Activated T-cell treated with anti-CD3 and anti-CD28 coated beads for 48 hours (primary cell): ENCODE results near the gene HIBADH.

ENCODE experiments used
- DNase-seq: peaks from one replicate; pipeline ENCODE4 v3.0.0-alpha.2; 2020; ENCODE audit warnings: low read depth

Gene HIBADH

DNA sequence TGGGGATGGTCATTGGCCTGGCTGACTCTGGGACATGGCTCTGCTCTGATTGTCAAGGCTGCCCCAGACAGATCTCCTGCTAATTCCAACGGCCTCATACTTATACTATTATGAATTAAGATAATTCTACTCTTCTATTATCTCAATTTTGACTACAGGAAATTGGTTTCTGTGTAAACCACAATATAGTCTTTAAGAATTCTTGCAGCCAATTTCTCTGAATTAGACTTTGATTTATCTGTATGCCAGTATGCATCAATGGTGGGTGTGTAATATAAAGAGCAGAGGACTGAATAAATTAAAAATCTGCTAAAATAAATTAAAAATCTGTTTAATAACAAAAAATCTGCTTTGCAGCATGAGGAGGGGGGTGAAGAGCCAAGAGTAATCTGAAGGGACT is 27.0 kb downstream of the HIBADH start:
- DNase-seq = no peak

DNA sequence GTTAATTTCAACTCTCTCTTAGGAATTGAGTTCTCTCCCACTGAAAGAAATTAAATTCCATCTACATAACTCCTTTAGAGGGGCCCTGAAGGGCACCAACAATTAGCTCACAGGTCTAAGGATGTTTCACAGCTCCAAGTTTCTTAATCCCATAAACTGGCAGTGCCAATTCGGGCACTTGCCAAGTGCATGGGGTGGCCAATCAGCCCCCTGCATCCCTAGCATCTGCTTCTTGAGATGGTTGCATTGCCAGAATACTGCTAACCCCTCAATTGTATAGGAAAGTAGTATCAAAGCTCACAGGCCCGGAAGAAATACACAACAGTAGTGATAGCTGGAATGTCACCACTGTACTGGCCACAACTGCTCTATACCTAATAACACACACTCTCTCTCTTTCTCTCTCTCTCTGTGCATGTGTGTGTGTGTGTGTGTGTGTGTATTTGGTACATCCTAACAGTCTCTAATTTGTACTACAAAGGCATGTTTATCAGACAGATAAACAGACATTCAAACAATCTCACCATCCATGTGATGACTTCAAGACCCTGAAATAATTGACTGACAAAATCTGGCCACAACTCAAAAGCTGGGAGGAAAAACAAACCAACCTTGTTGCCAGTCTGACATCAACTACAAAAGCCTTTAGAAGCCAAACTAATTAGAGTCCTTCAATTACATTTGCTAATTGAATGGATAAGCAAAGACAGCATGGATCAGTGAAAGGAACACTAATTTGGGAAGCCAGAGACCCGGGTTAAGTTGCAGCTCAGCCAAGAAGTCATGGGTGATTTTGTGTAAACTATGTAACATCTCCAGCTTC is 27.8 kb downstream of the HIBADH start:
- DNase-seq = no peak

DNA sequence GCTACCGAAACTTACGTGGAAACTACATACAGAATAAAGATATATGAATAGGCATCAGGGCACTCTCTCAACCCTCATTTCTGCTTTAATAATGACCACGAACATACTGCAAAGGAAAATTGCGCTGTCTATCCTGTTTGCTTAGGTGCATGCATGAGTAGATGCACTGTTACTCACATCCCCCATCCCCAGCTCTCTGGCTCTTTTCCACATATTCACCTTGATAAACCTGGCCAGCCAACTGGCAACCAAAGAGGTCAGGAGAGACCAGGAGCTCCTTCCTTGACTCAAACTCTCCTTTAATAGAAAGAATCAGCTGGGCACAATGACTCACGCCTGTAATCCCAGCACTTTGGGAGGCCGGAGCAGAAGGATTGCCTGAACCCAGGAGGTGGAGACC is 29.6 kb downstream of the HIBADH start:
- DNase-seq = no peak

DNA sequence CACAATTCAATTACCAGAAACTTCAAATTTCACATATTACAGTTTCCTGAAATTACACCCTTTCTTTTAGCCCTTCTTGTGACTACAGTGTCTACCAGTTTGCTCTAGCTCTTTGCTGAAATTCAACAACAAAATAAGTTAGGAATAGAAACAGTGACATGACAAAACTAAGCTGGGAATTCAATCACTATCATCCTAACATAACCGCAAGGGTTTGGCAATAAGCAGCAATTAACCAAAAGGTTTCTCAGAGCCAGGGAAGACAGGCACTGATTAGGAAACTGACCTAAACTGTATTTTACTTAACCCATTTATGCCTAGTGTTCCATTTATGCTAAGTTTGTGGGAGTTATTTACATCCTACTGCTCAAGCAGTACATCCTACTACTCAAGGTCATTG is 31.3 kb downstream of the HIBADH start:
- no peak for DNase-seq

DNA sequence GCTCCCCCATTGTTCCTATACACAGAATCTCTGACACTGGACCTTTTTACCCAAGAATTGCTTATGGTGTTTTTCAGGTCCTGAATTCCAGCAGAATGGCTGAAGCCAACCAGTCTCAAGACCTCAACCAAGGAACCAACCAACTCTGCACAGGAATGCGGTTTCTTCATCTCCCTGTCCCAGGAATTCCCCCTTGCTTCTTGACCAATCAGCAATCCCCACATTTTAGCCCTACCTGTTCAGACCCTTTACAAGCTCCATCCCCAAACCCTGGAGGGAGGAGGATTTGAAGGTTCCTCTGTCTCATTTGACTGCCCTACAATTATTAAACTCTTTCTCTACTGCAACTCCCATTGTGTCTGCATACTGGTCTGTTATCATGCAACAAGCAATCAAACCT is 35.5 kb downstream of the HIBADH start:
- DNase-seq = no peak

DNA sequence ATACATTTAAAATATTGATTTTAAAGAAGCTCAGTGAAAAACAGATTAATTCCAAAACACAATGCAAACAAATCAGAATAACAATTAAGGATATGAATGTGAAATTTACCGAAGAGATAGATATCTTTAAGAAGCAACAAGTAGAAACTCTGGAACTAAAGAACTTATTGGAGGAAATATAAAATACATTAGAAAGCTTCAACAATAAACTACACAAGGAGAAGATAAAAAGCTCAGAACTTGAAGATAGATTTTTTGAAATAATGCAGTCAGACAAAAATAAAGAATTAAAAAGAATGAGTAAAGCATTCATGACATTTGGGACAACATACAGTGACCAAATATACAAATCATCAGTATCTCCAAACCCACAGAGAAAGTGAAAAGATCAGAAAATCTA is 43.2 kb downstream of the HIBADH start:
- no peak for DNase-seq

DNA sequence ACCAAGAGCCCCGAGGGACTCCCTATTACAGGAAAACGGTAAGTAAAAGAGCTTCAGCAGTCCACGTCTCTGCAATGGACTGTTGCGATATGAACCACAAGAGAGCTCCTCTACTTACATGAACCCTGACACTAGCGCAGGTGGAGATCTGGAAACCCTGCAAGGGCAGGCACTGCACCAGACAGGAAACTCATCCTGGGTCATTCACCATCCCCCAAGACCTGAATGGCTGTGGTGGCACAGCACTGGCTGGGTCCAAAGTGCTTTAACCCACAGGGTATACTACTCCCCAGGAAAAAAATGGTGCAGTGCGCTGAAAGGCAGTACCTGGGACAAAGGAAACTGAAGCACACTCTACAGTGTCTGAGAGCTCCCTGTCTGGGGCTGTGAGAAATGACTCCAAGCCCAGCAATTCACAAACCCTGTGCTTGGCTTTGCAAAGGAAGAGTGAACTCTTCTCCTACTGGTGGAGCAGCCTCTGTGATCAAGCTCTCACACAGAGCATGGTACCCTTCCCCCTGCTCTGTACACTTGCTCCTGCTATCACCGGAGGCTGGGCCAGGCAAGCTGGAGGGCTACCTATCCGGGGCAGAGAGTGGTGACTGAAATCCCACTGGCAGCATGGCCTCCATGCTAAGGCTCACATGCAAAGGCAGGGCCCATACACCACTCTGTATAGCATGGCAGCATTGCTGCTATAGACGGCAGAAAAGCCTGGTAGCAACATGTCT is 44.9 kb downstream of the HIBADH start:
- no peak for DNase-seq

DNA sequence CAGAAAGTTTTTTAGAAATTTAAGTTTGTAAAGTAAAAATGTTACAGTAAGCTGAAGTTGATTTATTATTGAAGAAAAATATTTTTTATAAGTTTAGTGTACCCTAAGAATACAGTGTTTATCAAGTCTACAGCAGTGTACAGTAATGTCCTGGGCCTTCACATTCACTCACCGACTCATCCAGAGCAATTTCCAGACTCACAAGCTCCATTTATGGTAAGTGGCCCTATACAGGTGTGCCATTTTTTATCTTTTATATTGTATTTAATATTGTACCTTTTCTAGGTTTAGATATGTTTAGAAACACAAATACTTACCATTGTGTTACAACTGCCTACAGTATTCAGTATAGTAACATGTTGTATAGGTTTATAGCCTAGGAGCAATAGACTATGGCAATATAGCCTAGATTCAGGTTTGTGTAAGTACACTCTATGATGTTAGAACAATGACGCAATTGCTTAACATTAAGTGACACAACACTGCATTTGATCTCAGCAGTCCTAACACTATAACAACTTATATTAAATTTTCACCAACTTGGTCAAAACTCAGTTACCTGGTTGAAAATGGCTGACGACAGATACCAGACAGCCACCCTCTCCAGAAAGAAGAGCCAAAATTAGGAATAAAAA is 45.7 kb downstream of the HIBADH start:
- no peak for DNase-seq

DNA sequence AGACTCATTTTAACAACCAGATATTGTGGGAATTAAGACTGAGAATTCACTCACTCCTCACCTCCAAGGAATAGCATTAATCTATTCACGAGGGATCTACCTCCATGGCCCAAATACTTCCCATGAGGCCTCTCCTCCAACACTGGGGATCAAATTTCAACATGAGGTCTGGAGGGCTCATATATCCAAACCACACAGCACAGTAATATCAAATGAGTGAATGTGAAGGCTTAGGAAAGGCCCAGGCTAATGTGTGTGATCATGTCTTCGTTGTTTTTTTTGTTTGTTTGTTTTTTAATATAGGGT is 46.5 kb downstream of the HIBADH start:
- no peak for DNase-seq

DNA sequence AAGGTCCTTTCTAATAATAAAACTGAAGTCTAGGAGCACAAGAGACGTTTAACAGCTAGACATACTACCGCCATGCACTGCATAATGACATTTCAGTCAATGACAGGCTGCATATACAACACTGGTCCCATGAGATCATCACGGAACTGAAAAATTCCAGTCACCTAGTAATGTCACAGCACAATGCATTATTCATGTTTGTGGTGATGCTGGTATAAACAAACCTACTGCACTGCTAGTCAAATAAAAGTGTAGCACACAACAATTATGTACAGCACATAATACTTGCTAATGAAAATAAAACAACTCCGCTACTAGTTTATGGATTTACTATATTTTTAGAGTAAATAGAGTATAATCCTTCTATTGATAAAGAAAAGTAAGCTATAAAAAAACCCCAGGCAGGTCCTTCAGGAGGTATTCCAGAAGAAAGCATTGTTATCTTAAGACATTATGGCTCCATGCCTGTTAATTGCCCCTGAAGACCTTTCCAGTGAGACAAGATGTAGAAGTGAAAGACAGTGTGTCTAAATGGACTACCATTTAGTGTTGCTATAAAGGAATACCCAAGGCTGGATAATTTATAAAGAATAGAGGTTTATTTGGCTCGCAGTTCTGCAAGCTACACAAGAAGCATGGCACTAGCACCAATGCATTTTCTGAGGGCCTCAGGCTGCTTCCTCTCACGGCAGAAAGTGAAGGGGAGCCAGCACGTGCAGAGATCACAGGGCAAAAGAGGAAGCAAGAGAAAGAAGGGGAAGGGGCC is 47.1 kb downstream of the HIBADH start:
- DNase-seq = no peak

DNA sequence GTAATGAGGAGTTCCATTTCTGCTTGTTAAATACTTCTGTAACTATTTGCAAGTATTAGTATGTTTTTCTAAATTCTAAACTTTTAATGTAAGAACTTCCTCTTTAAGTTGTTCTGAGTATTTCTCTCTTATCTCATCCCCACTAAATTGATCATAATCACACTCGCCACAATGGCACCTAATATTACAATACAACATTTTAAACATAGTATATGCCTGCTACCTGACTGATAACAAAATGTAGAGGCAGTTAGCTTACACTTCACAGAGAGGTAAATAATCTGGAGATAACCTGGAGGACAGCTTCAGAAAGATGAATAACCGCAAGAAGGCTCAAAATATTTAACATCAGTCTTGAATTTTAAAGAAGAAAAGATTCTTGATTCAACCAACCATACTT is 48.6 kb downstream of the HIBADH start:
- DNase-seq = no peak

DNA sequence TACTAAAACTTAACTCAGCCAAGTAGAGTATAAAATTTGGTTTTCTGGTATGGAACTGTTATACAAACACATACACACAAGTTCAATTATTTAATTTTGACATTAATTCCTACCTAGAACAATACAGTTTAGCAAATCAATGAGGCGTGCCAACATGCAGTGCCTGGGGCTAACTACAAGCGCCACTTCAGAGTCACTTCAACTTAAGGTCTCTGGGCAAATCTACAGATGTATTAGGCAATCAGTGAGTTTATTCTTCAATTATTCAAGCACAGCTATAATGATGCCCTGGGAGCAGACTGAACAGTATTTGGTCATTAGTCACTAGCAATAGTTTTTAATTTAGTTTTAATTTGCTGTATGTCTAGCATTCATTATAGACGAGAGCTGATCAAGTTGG is 51.6 kb downstream of the HIBADH start:
- no peak for DNase-seq

DNA sequence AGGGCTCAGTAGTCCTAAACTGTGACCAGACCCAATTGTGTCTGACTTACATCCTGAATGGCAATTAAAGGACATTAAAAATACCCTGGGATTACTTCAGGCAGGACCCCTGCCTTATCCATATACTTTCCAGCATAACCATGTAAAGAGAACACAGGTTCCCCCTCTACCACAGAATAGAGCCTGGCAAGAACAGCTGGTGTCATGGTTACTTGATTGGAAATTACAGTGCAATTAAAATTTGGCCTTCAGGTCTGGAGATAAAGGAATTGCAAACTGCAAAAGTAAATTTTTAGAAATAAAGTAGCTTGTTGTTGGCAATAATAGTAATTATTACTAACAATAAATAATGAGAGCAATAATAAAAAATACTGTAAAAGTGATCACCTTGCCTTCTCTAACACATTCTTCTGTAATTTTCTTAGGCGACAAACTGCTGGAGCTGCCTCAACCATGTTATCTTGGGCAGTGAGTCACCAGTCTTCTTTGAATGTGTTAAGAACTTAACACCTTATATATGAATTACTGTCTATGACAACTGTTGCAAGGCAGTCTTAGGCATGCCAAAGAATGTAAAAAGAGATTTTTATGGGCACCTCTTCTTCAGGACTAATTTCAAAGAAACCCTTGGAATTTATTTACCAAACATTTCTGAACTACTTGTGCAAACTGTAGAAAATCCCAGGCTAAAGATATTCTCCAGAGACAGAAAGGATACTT is 53.7 kb downstream of the HIBADH start:
- no peak for DNase-seq

DNA sequence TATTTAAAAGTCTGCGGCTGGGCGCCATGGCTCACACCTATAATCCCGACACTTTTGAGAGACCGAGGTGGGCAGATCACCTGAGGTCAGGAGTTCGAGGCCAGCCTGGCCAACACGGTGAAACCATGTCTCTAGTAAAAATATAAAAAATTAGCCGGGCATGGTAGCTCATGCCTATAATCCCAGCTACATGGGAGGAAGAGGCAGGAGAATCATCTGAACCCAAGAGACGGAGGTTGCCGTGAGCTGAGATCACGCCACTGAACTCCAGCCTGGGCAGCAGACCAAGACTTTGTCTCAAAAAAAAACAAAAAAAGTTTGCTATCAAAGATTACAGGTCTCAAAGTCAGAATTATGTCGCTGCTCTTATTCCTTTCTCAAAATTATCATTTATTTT is 55.5 kb downstream of the HIBADH start:
- no peak for DNase-seq

DNA sequence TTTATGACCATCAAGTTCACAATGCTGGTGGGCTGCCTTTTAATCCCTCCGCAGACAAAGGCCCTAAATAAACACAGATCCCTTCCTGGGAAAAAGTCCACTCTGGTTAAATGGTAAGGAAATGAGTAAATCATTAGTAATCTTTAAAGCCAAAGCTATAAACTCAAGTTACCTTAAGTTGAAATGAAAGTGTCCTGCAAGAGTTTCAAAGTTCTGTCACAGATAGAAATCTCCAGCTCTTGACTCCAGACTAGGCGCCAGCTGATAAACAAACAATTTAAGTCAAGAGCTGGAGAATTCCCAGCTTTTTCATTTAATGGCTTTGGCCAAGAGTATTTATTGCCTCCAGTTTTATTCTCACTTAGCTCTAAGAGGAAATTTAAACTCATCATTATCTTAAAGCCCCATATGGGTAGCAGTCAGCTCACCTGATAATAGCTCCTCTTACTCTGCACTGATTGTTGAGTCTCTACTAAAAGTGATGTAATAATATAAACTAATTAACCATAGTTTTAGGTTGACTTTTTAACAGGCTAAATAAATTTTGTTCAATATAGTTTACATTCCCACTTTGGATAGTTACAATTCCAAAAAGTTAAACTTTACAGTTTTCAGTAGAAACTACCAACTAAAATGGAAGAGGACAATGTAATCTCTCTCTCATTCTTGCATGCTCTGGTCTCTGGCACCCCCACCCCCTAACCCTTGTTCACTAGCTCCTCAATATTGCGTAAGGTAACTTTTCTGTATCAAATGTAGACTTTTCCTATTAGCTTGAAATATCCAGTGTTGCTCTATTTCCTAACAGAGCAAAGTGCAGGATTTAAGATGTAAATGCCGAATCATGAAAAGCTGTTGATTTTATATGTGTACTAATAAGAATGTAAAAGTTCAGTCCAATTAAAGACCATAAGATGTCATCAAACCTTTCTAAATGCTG is 56.1 kb downstream of the HIBADH start:
- DNase-seq = no peak

DNA sequence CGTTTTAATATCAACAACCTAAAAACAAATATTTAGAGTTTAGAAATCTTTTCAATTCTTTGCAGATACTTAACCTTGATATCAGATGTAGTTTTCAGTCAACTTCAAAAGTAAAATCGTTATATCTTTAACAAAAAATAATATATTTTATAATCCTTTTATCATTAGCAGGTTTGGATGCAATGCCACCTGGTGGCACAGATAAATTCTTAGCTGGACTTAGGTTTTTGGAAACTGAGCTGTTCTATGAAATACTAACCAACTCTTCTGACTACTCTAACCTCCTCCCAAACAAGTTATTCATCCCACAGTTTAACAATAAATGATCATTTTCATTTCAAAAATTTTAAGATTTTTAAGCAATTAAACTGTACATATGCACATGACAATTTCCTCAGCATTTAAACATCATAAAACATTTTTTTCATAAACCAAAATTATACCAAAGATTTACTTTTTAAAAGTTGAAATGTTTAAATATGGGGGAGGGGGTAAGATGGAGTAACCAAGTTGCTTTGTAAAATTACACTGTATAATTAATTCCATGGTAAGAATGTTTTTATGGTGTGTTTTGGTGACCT is 56.9 kb downstream of the HIBADH start:
- DNase-seq = no peak

DNA sequence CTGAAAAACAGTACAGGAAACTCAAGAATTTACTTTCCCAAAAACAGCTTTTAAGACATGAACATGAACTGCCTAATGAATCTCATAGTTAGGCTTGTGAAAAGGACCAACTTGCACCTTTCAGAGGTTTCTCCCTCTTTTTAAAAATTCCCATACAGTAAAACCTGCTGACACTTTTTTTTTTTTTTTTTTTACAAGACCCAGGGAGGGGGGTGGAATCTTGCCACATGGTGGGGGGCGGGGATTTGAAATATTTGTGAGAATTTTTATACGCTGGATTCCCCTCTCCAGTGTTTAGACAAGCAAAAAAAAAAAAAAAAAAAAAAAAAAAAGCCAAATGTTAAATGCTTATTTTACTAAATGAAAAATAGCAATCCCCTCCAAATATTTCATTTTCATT is 57.4 kb downstream of the HIBADH start:
- no peak for DNase-seq

DNA sequence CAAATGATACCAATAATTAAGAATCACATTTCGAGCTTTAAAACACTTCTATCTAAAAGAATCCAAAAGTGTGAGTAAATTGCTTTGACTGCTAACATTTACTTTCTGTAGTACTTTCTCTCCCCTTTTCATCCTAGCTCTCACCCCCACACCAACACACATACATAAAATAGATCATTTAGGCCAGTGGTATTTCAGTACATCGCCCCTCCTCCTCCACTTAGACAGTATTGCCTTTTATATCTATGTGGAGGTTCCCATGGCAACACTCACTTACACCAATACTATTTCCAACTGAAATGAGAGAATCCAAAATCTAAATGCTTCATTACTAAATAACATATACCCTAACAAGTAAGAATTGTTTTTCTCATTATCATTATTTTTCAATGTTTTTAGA is 58.9 kb downstream of the HIBADH start:
- no peak for DNase-seq

DNA sequence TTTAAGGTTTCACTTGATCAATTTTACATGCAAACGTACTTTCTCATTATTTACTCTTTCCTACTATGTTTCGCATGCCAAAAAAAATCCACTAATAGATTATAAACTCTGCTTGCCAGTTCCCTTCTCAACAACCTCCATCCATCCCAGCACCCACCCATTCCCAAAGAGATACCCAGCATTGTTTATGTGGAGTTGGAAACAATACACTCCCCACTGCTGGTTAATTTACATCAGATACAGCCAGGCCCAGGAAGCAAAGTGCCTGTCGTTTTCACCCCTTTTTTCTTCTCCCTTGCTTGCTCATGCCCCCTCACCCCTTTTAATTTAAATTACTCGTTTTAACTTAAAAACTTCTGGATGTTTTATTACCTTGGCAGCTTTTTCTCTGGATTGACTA is 59.9 kb downstream of the HIBADH start:
- no peak for DNase-seq

DNA sequence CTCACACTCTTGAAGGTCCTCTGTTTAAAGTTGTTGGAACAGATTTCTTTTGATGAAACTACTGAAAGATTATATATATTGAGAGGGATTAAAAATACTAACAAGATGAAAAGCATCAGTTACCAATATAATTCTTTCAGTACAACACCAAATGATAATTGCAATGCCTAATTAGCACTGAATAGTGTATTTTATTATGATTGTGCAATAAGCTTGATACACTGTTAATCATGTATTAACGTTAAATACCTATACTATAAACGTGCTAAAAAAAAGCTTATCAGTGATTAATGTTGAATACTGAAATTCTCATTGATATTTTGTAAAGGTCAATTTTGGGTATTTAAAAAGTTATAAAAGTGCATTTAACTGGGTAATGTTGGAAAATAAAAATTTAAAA is 61.5 kb downstream of the HIBADH start:
- no peak for DNase-seq

DNA sequence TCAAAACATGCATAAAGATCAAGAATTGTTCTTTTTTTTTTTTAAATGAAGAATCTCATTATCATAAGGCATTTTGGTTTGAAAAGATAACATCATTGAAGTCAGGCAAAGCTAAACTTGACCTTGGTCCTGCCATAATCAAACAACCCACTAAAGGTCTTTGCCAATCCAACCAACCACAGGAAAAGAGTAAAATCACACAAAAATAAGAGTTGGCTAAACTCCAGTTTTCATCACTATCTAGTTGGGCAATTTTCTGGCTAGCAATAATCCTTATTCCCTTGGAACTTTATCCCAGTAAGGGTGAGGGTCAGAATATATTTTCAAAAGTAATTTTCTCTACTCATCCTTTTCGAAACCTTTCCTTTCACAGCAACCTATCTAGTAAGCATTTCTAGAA is 62.4 kb downstream of the HIBADH start:
- DNase-seq = no peak
